ENCODE results near the gene UBE3B.

GRCh38 chr12:109480356-109480755, 2.9 kb downstream of the UBE3B start:
- TF ChIP-seq FOXJ3 (CRISPR knock-in tag; IDR thresholded peaks at IDR 0.05; ENCODE audit: borderline replicate concordance) (no peak), NR2C2 (CRISPR knock-in tag; IDR thresholded peaks at IDR 0.05) (no peak), CTCF (IDR thresholded peaks at IDR 0.05) (no peak), ZNF425 (CRISPR knock-in tag; conservative IDR thresholded peaks at IDR 0.05) (no peak)
